NK-92 (cell line): ENCODE data around the gene TTC9B.

ENCODE experiments used
- DNase-seq: peaks from one replicate; lab custom pipeline; 2025; ENCODE audit not compliant: unreplicated experiment; lab: John Stamatoyannopoulos, UW

TTC9B gene

GRCh38 chr19:40249201-40249600, 31.0 kb upstream of the TTC9B start:
- DNase-seq, result no peak

- no peak for DNase-seq
These were observed 29.6 kb upstream of the TTC9B start for GRCh38 chr19:40247735-40248262.

- DNase-seq, result no peak
These were observed 29.0 kb upstream of the TTC9B start for GRCh38 chr19:40247178-40247577.

- no peak for DNase-seq
These were observed 28.3 kb upstream of the TTC9B start for GRCh38 chr19:40246292-40247073.

GRCh38 chr19:40245506-40246128, 27.4 kb upstream of the TTC9B start:
- no peak for DNase-seq

- no peak for DNase-seq
These were observed 26.6 kb upstream of the TTC9B start for GRCh38 chr19:40244579-40245317.

GRCh38 chr19:40243181-40243580, 25.0 kb upstream of the TTC9B start:
- no peak for DNase-seq

GRCh38 chr19:40242480-40242879, 24.3 kb upstream of the TTC9B start:
- DNase-seq, result no peak

GRCh38 chr19:40241809-40242384, 23.7 kb upstream of the TTC9B start:
- no peak for DNase-seq

GRCh38 chr19:40241125-40241808, 23.1 kb upstream of the TTC9B start:
- DNase-seq, result no peak

GRCh38 chr19:40240332-40240731, 22.1 kb upstream of the TTC9B start:
- no peak for DNase-seq

- DNase-seq, result no peak
These were observed 21.4 kb upstream of the TTC9B start for GRCh38 chr19:40239415-40240226.

GRCh38 chr19:40238775-40239174, 20.6 kb upstream of the TTC9B start:
- no peak for DNase-seq

GRCh38 chr19:40237791-40238190, 19.6 kb upstream of the TTC9B start:
- DNase-seq, result no peak

GRCh38 chr19:40236366-40236765, 18.2 kb upstream of the TTC9B start:
- no peak for DNase-seq

- no peak for DNase-seq
These were observed 17.8 kb upstream of the TTC9B start for GRCh38 chr19:40236026-40236355.

GRCh38 chr19:40235238-40236025, 17.2 kb upstream of the TTC9B start:
- no peak for DNase-seq

- DNase-seq, result no peak
These were observed 16.4 kb upstream of the TTC9B start for GRCh38 chr19:40234429-40235237.
